Neural progenitor cell (in vitro differentiated cells): ENCODE measurements around the gene HS6ST3. TPM values are rescaled to one million over a fixed set of nuclear protein-coding genes. Genes with fewer than 3 reads are reported as not detected.

Source experiments
- DNase-seq: peaks from one replicate; pipeline ENCODE4 v3.0.0-alpha.2; 2016; ENCODE audit warnings: low spot score
- H2AFZ ChIP-seq: fragments of 200-600 bp; sonication (generic); replicated peaks from 2 replicates; pipeline ENCODE4 v1.6.1; 2016; ENCODE audit warnings: antibody characterized with exemption
- H3F3A ChIP-seq: fragments of 200-600 bp; sonication (generic); 2 replicates; pipeline ENCODE4 v1.6.1; 2016; ENCODE audit warnings: antibody characterized with exemption, low read depth
- H3K27ac ChIP-seq: fragments of 200-600 bp; sonication (generic); 2 replicates; pipeline ENCODE4 v1.5.1; 2016; ENCODE audit warnings: mild to moderate bottlenecking
- H3K27me3 ChIP-seq: fragments of 200-600 bp; sonication (generic); 2 replicates; pipeline ENCODE4 v1.6.1; 2016; ENCODE audit warnings: mild to moderate bottlenecking, moderate library complexity
- H3K36me3 ChIP-seq: fragments of 200-600 bp; sonication (generic); 2 replicates; pipeline ENCODE4 v1.5.1; 2016
- H3K4me1 ChIP-seq: fragments of 200-600 bp; sonication (generic); 2 replicates; pipeline ENCODE4 v1.6.1; 2016; ENCODE audit warnings: mixed run types
- H3K4me2 ChIP-seq: fragments of 200-600 bp; sonication (generic); 2 replicates; pipeline ENCODE4 v1.6.1; 2016
- H3K4me3 ChIP-seq: fragments of 200-600 bp; sonication (generic); 2 replicates; pipeline ENCODE4 v1.5.1; 2016
- H3K79me2 ChIP-seq: fragments of 200-600 bp; sonication (generic); 2 replicates; pipeline ENCODE4 v1.6.1; 2016; ENCODE audit warnings: low read depth
- H3K9ac ChIP-seq: fragments of 200-600 bp; sonication (generic); 2 replicates; pipeline ENCODE4 v1.6.1; 2016
- H3K9me3 ChIP-seq: fragments of 200-600 bp; sonication (generic); 2 replicates; pipeline ENCODE4 v1.5.1; 2016; ENCODE audit warnings: low read depth
- H4K20me1 ChIP-seq: fragments of 200-600 bp; sonication (generic); 2 replicates; pipeline ENCODE4 v1.6.1; 2016; ENCODE audit warnings: low read depth
- H3K27ac Mint-ChIP-seq: 3 replicates; pipeline ENCODE4 v1.8.0; 2021; ENCODE audit warnings: mixed read lengths
- H3K27me3 Mint-ChIP-seq: 2 replicates; pipeline ENCODE4 v1.8.0; 2022; ENCODE audit warnings: low read depth, mild to moderate bottlenecking, inconsistent platforms, moderate library complexity, mixed read lengths; ENCODE audit not compliant: insufficient read depth
- H3K36me3 Mint-ChIP-seq: 3 replicates; pipeline ENCODE4 v1.8.0; 2021; ENCODE audit warnings: mixed read lengths
- H3K4me1 Mint-ChIP-seq: 3 replicates; pipeline ENCODE4 v1.8.0; 2021; ENCODE audit warnings: mixed read lengths
- H3K4me3 Mint-ChIP-seq: 3 replicates; pipeline ENCODE4 v1.8.0; 2021; ENCODE audit warnings: mild to moderate bottlenecking, moderate library complexity, mixed read lengths
- H3K9me3 Mint-ChIP-seq: 3 replicates; pipeline ENCODE4 v1.8.0; 2020; ENCODE audit warnings: mixed read lengths
- CTCF ChIP-seq: fragments of 200-600 bp; sonication (generic); IDR thresholded peaks from 2 replicates; pipeline ENCODE4 v1.5.1; 2017; ENCODE audit warnings: antibody characterized with exemption, mild to moderate bottlenecking
- EZH2 ChIP-seq: fragments of 200-600 bp; sonication (generic); IDR thresholded peaks from 2 replicates; pipeline ENCODE4 v1.6.1; 2017; ENCODE audit warnings: antibody characterized with exemption, mild to moderate bottlenecking, moderate library complexity
- EZH2phosphoT487 ChIP-seq: fragments of 200-600 bp; sonication (generic); IDR thresholded peaks from 2 replicates; pipeline ENCODE4 v1.6.1; 2017; ENCODE audit warnings: antibody characterized with exemption
- total RNA-seq: library from RNA; depleted of rRNA; stranded (reverse); fragments of >200 nt; gene quantifications from 2 replicates; pipeline ENCODE4 v1.2.3, GENCODE V29; 2015; ENCODE audit warnings: low replicate concordance

HS6ST3 gene
- total RNA-seq, 1 donor from 2014 or later: 0.39 TPM

GRCh38 chr13:96652506-96652905 lies 562.6 kb downstream of the HS6ST3 start:
- TF ChIP-seq EZH2phosphoT487 (no peak), EZH2 (no peak), CTCF (no peak)
- no peak for DNase-seq
- Histone ChIP-seq H3K36me3 (no peaks in the 10 kb centered on the region), H3K79me2 (no peaks in the 10 kb centered on the region), H3F3A (no peaks in the 10 kb centered on the region), H3K9me3 (no peaks in the 10 kb centered on the region), H3K4me2 (no peak overlapping the region), H2AFZ (no peak overlapping the region), H3K9ac (no peak overlapping the region), H3K4me1 (no peaks in the 10 kb centered on the region), H3K4me3 (no peak overlapping the region), H3K27ac (no peak overlapping the region), H4K20me1 (no peaks in the 10 kb centered on the region), H3K27me3 (no peaks in the 10 kb centered on the region)
- Mint-ChIP-seq H3K9me3 (no peaks in the 10 kb centered on the region), H3K4me3 (no peak overlapping the region), H3K36me3 (no peaks in the 10 kb centered on the region), H3K4me1 (no peaks in the 10 kb centered on the region), H3K27ac (no peak overlapping the region), H3K27me3 (no peaks in the 10 kb centered on the region)

- Histone ChIP-seq H3K4me3 (no peak overlapping the region), H4K20me1 (no peaks in the 10 kb centered on the region), H3K4me1 (no peaks in the 10 kb centered on the region), H3K36me3 (no peaks in the 10 kb centered on the region), H3F3A (no peaks in the 10 kb centered on the region), H3K27me3 (no peaks in the 10 kb centered on the region), H3K4me2 (no peak overlapping the region), H3K9ac (no peak overlapping the region), H3K79me2 (no peaks in the 10 kb centered on the region), H3K27ac (no peak overlapping the region), H3K9me3 (peaks cover 3% of the 10 kb centered on the region), H2AFZ (no peak overlapping the region)
- no peaks in the 10 kb centered on the region for H3K36me3 Mint-ChIP-seq
- peaks cover 14% of the 10 kb centered on the region for H3K9me3 Mint-ChIP-seq
- H3K4me3 Mint-ChIP-seq: no peak overlapping the region
- no peak for DNase-seq
- no peaks in the 10 kb centered on the region for H3K27me3 Mint-ChIP-seq
- no peak overlapping the region for H3K27ac Mint-ChIP-seq
- TF ChIP-seq CTCF: no peak
- TF ChIP-seq EZH2: no peak
- no peak for TF ChIP-seq EZH2phosphoT487
- no peaks in the 10 kb centered on the region for H3K4me1 Mint-ChIP-seq
Observed at GRCh38 chr13:96661612-96662011, 571.7 kb downstream of the HS6ST3 start.

- Histone ChIP-seq H3K36me3 (no peaks in the 10 kb centered on the region), H3K9me3 (peaks cover 3% of the 10 kb centered on the region), H4K20me1 (no peaks in the 10 kb centered on the region), H3K79me2 (no peaks in the 10 kb centered on the region), H3K4me1 (no peaks in the 10 kb centered on the region), H3K9ac (no peak overlapping the region), H3K27me3 (no peaks in the 10 kb centered on the region), H3K27ac (no peak overlapping the region), H3K4me3 (no peak overlapping the region), H3F3A (no peaks in the 10 kb centered on the region), H3K4me2 (no peak overlapping the region), H2AFZ (no peak overlapping the region)
- no peaks in the 10 kb centered on the region for H3K27me3 Mint-ChIP-seq
- H3K9me3 Mint-ChIP-seq: peaks cover 14% of the 10 kb centered on the region
- H3K36me3 Mint-ChIP-seq: no peaks in the 10 kb centered on the region
- TF ChIP-seq CTCF (no peak), EZH2phosphoT487 (no peak), EZH2 (no peak)
- no peaks in the 10 kb centered on the region for H3K4me1 Mint-ChIP-seq
- H3K4me3 Mint-ChIP-seq: no peak overlapping the region
- no peak for DNase-seq
- no peak overlapping the region for H3K27ac Mint-ChIP-seq
Observed at GRCh38 chr13:96662036-96662435, 572.1 kb downstream of the HS6ST3 start.
